Embryonic facial prominence (tissue), 1 donor: ENCODE results near the gene PPP6R2.
A peak's percentile ranks its signal among the peaks of the same experiment; 100 is the strongest.
"Not testable (repeated sequence)": the region's sequence is repeated elsewhere in the genome, so short reads cannot be mapped to it uniquely, and the experiment has no call there.

Experiments used
- DNase-seq: peaks from one replicate; pipeline ENCODE4 v3.0.0-alpha.2; 2016; ENCODE audit errors: extremely low spot score

PPP6R2 gene

DNA sequence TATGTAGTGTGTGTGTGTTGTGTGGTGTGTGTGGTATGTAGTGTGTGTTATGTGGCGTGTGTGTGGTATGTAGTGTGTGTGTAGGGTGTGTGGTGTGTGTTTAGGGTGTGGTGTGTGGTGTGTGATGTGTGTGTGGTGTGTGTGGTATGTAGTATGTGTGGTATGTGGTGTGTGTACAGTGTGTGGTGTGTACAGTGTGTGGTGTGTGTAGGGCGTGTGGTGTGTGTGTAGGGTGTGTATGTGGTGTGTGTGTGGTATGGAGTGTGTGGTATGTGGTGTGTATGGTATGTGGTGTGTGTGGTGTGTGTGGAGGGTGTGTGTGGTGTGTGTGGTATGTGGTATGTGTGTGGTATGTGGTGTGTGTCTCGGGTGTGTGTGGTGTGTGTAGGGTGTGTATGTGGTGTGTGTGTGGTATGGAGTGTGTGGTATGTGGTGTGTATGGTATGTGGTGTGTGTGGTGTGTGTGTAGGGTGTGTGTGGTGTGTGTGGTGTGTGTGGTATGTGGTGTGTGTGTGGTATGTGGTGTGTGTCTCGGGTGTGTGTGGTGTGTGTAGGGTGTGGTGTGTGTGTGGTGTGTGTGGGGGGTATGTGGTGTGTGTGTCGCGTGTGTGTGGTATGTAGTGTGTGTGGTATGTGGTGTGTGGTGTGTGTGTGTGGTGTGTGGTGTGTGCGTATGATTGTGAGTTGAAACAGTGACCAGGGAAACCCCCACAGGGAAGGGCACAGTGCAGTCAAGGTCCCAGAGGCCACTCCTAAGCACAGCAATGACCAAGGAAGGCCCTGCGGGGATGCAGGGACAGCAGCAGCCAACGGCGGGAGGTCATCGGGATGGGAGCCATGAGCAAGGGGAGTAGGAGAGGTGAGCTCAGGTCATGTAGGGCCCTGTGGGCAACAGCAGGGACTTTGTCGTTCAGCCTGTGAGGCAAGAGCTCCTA lies 2.9 kb upstream of the PPP6R2 start:
- no peak for DNase-seq

DNA sequence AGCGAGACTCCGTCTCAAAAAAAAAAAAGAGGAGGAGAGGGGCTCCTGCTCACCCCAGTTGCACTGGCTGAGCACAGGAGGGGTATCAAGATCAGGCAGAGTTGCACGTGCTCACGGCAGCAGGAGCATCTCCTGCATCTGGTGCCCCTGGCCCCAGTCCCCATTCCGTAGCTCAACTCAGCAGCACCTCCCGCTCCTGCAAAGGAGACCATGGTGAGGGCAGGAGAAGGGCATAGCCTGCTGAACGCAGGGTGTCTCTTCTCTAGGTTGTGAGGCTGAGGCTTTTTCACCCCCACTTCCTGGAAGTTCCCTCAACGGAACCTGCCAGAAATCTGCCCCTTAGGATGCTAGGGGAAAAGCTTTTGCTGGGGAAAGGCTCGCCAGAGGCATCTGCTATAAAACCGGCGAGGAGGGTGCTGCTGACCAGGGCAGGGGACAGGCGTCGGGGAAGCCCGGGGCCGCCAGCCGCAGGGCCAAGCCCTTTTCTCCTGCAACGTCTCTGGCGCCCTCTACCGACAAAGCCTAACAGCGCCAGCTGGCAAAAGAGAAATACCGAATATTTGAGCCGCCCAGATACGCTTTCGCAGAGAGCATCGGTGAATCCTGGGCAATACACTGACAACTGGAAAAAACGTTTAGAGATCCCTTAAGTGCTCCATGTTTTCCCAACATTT lies 1.0 kb upstream of the PPP6R2 start:
- DNase-seq = peak; percentile 34

DNA sequence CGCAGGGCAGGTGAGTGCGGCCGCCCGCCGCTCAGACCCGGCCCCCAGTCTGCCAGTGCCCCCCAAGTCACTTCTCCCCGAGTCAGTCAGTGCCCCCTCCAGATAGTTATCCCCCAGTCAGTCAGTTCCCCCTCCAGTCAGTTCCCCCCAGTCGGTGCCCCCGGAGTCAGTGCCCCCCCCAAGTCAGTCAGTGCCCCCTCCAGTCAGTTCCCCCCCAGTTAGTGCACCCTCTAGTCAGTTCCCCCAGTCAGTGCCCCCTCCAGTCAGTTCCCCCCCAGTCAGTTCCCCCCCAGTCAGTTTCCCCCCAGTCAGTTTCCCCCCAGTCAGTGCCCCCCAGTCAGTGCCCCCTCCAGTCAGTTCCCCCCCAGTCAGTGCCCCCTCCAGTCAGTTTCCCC lies 411 bp downstream of the PPP6R2 start:
- no peak for DNase-seq

DNA sequence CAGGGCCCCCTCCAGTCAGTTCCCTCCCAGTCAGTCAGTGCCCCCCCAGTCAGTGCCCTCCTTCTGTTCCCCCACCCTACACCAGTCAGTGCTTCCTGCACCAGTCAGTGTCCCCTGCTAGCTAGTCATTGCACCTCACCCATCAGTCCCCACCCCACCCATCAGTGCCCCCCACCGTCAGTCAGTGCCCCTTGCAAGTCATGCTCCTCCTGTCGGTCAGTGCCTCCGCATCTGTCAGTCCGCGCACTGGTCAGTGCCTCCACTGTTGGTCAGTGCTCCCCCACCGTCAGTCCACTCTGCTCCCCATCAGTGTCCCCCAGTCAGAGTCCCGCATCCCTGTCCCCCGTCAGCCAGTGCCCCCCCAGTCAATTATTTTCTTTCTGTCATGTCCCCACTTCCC lies 3.3 kb downstream of the PPP6R2 start:
- DNase-seq = no peak

DNA sequence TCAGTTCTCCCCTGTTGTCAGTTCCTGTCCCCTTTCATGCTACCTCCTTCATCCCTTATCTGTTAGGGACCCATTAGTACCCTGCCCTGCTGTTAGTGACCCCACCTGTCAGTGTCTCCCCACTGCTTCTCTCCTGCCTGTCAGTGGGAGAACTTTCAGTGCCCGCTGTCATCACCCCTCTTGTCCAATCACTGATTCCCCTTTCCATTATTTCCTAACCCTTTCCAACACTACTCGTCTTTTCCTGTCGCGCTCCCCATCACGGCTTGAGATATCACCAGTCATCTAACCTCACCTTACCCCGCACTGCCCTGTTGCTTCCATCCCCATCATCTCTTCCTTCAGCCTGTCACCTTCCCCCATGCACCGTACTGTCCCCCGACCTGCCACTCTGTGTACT lies 4.0 kb downstream of the PPP6R2 start:
- DNase-seq = no peak

DNA sequence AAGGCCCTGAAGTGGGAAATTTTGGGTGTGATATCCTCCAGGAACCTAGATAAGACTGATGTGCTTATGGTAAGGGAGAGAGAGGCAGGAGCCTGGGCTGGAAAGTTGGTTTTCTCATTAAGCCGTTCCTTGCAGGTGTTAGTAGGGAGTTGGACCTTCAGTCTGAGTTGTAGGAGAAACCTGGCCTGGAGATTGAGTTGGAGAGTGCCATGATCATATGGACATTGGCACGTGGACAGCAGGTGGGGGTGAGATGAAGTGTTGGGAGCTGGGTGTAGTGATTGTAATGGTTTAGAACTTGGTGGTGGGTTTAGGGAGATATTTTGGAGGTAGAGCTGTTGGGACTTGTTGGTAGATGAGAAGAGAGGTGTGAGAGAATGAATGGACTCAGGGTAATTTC lies 4.9 kb downstream of the PPP6R2 start:
- DNase-seq = no peak

DNA sequence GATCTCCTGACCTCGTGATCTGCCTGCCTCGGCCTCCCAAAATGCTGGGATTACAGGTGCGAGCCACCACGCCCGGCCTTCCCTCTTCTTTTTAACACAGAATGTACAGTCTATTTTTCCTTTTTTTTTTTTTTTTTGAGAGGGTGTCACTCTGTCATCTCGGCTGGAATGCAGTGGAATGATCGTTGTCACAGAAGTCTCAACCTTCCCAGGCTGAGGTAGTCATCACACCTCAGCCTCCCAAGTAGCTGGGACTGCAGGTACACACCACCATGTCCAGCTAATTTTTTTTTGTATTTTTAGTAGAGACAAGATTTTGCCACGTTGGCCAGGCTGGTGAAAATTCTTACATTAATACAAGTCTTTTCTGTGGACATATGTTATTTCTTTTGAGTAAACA lies 13.1 kb downstream of the PPP6R2 start:
- no peak for DNase-seq

DNA sequence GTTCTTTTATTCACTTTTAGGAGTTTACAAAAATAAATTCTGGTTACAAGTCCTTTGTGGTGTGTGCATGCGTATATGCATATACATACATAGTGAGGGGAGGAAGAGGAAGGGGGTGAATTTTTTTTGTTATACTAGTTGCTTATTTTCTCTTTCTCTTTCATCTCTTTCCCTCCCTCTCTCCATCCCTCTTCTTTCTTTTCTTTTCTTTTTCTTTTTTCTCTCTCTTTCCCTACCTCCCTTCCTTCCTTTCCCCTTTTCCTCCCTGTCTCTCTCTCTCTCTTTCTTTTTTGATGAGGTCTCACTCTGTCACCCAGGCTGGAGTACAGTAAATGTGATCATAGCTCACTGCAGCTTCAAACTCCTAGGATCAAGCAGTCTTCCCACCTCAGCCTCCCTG lies 14.1 kb downstream of the PPP6R2 start:
- no peak for DNase-seq

DNA sequence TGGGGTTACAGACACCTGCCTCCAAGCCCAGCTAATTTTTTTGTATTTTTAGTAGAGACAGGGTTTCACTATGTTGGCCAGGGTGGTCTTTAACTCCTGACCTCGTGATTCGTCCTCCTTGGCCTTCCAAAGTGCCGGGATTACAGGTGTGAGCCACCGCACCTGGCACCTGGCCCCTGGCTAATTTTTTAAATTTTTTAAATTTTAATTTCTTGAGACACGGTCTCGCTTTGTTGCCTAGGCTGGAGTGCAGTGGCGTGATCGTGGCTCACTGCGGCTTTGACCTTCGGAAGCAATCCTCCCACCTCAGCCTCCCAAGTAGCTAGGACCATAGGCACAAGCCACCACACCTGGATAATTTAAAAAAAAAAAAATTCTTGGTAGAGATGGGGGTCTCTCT lies 14.6 kb downstream of the PPP6R2 start:
- no peak for DNase-seq

DNA sequence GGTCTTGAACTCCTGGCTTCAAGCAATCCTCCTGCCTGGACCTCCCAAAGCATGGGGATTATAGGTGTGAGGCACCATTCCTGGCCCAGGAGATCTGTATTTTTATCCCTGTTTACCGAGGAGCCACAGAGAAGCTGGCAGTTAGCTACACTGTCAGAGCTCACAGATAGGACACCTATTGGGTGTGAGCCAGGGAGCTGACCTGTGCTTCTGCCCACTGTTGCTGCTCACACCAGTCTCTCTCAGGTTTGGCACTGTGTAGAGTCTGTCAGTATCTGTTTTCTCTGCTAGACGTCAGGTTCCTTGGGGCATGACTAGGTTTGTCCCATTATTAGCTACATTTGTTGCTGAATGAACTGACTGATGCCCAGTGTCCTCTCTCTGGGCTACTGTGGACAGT lies 17.5 kb downstream of the PPP6R2 start:
- DNase-seq = no peak

DNA sequence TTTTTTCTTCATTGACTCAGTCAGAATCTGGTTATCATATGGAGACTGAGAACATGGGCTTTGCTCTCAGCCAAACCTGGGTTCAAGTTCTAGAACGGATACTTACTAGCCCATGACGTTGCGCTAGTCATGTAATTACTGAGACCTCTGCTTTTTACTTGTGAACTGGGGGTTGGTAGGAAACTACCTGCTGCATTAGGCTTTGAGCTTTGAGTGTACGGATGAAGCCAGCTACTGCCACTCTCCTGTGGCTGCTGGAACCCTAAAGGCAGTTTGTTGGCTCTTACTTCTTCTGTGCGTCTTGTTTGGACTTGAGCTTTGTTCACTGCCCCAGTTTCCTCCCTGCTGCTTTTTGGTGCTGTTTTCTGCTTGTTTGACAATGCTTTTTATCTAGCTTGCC lies 18.1 kb downstream of the PPP6R2 start:
- no peak for DNase-seq

DNA sequence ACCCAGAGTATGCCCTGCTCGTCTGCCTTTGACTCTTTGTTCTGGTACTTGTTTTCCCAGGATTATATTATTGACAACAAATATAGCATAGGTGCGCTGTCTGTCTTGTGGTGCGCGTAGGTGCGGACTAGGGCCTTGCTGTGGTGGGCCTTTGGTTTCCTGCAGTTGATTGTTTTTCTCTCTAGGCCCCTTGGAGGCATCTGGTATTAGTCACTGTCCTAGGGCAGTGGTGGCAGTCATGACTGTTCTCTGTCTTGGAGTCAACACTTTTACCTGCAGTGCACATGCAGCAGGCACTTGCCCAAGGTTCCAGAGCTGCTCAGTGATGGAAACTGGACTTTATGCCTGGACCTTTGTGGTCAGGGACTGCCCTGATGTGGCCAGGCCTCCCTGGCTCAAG lies 18.6 kb downstream of the PPP6R2 start:
- DNase-seq = no peak

DNA sequence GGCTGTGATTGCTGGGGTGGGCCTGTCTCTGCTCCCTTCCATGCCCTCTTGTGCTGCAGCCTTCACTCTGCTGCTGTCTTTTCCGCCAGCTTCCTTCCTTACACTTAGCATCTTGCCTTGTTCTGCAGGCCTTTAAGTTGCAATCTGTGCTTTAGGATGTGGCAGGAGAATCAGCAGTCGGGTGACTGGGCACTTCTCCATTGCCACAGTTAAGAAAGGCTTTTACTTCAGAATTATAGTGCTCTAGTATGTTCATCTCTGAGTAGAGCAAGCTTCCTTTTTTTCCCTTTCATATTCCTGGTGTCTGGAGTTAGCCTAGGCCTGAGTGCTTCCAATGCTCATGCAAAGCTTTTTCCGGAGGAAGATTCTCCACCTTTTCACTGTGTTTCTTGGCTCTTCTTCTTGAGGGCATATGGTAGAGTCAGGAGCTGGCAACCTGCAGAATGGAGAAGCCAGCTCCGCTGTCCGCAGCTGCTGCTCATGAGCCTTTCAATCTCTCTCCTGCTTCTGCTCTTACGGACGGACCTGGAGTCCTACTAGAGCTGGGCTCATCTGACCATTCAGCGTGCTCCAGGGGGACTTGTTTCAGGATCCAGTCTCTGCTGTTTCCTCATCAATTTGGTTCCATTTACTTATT lies 20.2 kb downstream of the PPP6R2 start:
- DNase-seq = no peak

DNA sequence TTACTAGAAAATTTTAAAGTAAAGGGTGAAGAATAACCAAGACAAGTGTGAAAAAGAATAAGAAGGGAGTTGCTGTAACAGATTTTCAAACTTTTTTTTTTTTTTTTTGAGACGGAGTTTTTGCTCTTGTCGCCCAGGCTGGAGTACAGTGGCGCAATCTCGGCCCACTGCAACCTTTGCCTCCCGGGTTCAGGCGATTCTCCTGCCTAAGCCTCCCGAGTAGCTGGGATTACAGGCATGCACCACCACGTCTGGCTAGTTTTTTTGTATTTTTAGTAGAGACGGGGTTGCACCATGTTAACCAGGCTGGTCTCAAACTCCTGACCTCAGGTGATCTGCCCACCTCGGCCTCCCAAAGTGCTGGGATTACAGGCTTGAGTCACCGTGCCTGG lies 20.7 kb downstream of the PPP6R2 start:
- not testable (repeated sequence) for DNase-seq

DNA sequence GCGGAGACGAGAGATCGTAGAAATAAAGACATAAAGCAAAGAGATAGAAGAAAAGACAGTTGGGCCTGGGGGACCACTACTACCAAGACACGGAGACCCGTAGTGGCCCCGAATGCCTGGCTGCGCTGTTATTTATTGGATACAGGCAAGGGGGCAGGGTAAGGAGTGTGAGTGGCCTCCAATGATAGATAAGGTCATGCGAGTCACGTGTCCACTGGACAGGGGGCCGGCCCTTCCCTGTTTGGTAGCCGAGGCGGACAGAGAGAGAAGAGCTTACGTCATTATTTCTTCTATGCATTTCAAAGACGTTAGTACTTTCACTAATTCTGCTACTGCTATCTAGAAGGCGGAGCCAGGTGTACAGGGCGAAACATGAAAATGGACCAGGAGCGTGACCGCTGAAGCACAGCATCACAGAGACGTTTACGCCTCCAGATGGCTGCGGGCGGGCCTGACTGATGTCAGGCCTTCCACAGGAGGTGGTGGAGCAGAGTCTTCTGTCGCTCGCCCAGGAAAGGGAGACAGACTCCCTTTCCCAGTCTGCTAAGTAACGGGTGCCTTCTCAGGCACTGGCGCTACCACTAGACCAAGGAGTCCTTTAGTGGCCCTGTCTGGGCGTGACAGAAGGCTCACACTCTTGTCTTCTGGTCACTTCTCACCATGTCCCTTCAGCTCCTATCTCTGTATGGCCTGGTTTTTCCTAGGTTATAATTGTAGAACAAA lies 24.8 kb downstream of the PPP6R2 start:
- DNase-seq = no peak

DNA sequence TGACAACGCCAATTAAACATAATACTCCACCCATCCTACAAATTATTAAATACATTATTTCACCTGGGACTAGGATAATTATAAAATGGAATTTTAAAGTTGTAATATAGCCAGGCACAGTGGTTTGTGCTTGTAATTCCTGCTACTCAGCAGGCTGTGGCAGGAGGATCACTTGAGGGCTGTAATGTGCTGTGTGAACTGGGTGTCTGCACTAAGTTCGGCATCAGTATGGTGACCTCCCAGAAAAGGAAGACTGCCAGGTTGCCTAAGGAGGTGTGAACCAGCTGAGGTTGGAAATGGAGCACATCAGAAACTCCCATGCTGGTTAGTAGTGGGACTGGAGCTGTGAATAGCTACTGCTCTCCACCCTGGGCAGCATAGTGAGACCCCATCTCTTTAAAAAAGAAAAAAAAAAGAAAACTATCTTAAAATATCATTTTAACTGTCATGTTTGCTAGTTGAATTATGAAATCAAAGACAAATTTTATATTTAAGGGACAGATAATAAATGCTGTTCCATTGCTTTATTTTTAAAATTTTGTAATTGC lies 28.0 kb downstream of the PPP6R2 start:
- no peak for DNase-seq

DNA sequence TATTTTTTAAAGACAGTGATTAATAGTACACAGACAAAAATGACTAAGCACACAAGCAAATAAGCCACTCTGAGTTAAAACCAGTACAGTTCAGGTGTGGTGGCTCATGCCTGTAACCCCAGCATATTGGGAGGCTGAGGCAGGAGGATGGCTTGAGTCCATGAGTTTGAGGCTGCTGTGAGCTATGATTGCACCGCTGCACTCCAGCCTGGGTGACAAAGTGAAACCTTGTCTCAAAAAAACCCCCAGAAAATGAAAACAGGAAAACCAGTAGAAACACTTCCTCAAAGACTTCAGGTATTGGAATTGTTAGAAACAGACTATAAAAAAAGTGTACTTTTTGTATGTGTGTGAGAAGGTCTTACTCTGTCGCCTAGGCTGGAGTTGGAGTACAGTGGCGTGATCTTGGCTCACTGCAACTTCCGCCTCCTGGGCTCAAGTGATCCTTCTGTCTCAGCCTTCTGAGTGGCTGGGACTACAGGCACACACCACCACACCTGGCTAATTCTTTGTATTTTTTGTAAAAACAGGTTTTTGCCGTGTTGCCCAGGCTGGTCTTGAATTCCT lies 33.0 kb downstream of the PPP6R2 start:
- DNase-seq = no peak

DNA sequence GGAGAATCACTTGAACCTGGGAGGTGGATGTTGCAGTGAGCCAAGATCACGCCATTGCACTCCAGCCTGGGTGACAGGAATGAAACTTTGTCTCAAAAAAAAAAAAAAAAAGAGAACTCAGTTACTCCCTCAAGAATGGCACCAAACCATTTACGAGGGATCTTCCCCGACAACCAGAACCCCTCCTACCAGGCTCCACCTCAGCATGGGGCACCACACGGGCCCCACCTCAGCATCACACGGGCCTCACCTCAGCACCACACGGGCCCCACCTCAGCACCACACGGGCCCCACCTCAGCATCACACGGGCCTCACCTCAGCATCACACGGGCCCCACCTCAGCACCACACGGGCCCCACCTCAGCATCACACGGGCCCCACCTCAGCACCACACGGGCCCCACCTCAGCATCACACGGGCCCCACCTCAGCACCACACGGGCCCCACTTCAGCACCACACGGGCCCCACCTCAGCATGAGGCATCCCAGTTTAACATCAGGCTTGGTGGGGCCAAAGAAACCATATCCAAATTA lies 38.0 kb downstream of the PPP6R2 start:
- DNase-seq = not testable (repeated sequence)

DNA sequence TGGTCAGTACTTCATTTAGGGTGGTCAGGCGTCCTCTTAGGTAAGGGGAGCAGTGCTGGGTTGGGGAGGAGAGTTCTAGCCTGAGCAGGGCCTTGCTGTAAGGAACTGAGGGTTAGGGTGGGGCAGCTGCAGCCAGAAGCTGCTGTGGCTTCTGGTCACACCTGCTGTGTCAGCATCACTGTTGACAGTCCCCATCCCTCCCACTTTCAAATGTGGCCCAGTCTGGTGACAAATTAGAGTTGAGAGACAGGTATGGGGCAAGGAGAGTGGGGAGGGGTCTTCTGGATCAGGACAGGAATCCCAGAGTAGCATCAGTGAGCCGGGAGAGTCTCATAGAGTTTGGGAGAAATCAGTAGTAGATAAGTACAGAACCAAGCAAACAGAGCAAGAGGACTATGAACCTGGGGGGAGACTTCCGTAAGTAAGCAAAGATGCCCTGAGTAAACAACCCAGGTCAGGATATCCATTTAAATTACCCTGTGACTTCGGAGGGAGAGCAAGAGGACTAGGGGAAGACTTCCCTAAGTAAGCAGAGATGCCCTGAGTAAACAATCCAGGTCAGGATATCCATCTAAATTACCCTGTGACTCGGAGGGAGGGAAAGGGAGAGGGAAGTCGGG lies 53.7 kb downstream of the PPP6R2 start:
- no peak for DNase-seq

DNA sequence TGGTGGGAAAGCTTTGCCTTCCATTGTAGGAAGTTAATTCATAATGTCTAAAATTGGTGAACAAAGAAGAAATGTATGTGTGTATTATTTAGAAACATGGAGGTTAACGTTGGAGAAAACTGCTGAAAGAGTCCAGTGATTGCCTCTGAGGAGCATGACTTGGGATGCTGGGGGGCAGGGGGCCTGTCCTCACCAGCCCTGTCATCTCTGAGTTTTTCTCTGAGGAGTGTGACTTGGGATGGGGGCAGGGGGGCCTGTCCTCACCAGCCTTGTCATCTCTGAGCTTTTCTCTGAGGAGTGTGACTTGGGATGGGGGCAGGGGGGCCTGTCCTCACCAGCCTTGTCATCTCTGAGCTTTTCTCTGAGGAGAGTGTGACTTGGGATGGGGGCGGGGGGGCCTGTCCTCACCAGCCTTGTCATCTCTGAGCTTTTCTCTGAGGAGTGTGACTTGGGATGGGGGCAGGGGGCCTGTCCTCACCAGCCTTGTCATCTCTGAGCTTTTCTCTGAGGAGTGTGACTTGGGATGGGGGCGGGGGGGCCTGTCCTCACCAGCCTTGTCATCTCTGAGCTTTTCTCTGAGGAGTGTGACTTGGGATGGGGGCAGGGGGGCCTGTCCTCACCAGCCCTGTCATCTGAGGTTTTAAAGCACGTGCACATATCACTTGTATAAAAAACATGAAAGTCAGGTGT lies 54.4 kb downstream of the PPP6R2 start:
- DNase-seq = not testable (repeated sequence)
